ACC112 (cell line): Measurements from ENCODE around the gene INPP4A.
A peak's percentile ranks its signal among the peaks of the same experiment; 100 is the strongest.
"Not testable (repeated sequence)": the region's sequence is repeated elsewhere in the genome, so short reads cannot be mapped to it uniquely, and the experiment has no call there.

Source experiments
- H2AFZ ChIP-seq: fragments of 200-600 bp; sonication (generic); one replicate; pipeline ENCODE4 v1.6.0; 2017; ENCODE audit warnings: antibody characterized with exemption, low read length; ENCODE audit not compliant: unreplicated experiment
- H3K27ac ChIP-seq: fragments of 200-600 bp; sonication (generic); 2 replicates; pipeline ENCODE4 v1.5.1; 2014; ENCODE audit warnings: low read depth, mild to moderate bottlenecking, antibody characterized with exemption, low read length, moderate library complexity
- H3K27me3 ChIP-seq: fragments of 200-600 bp; sonication (generic); 2 replicates; pipeline ENCODE4 v1.6.1; 2014; ENCODE audit warnings: mild to moderate bottlenecking, antibody characterized with exemption, low read length, moderate library complexity, mixed read lengths; ENCODE audit not compliant: insufficient read depth
- H3K36me3 ChIP-seq: fragments of 200-600 bp; sonication (generic); 2 replicates; pipeline ENCODE4 v1.6.1; 2016; ENCODE audit warnings: mild to moderate bottlenecking, antibody characterized with exemption, low read length, moderate library complexity, mixed read lengths; ENCODE audit not compliant: insufficient read depth
- H3K4me1 ChIP-seq: fragments of 200-600 bp; sonication (generic); one replicate; pipeline ENCODE4 v1.6.1; 2016; ENCODE audit warnings: low read length, mixed read lengths; ENCODE audit not compliant: insufficient read depth, unreplicated experiment, control insufficient read depth
- H3K4me3 ChIP-seq: fragments of 200-600 bp; sonication (generic); 2 replicates; pipeline ENCODE4 v1.5.1; 2014; ENCODE audit warnings: mild to moderate bottlenecking, low read depth, low read length
- H3K79me2 ChIP-seq: fragments of 200-600 bp; sonication (generic); one replicate; pipeline ENCODE4 v1.6.0; 2016; ENCODE audit warnings: low read length; ENCODE audit not compliant: control insufficient read depth, unreplicated experiment, insufficient read depth

Gene INPP4A

GRCh38 chr2:98585386-98585785 is 140.7 kb downstream of the INPP4A start:
- no peaks in the 10 kb centered on the region for H3K36me3 ChIP-seq
- no peaks in the 10 kb centered on the region for H3K4me1 ChIP-seq
- no peak overlapping the region for H3K4me3 ChIP-seq
- no peak overlapping the region for H2AFZ ChIP-seq
- no peak overlapping the region for H3K27ac ChIP-seq
- no peaks in the 10 kb centered on the region for H3K79me2 ChIP-seq
- H3K27me3 ChIP-seq: no peaks in the 10 kb centered on the region

GRCh38 chr2:98586551-98587140 is 142.0 kb downstream of the INPP4A start:
- H3K4me3 ChIP-seq: no peak overlapping the region
- no peaks in the 10 kb centered on the region for H3K79me2 ChIP-seq
- no peaks in the 10 kb centered on the region for H3K36me3 ChIP-seq
- H3K27ac ChIP-seq: no peak overlapping the region
- no peak overlapping the region for H2AFZ ChIP-seq
- H3K4me1 ChIP-seq: no peaks in the 10 kb centered on the region
- no peaks in the 10 kb centered on the region for H3K27me3 ChIP-seq

- peaks cover 3% of the 10 kb centered on the region; the same call in 1 of the 2 replicates for H3K36me3 ChIP-seq
- H3K27ac ChIP-seq: no peak overlapping the region
- H3K27me3 ChIP-seq: no peaks in the 10 kb centered on the region
- H3K79me2 ChIP-seq: no peaks in the 10 kb centered on the region
- H3K4me1 ChIP-seq: no peaks in the 10 kb centered on the region
- H3K4me3 ChIP-seq: no peak overlapping the region
- H2AFZ ChIP-seq: no peak overlapping the region
Observed at GRCh38 chr2:98588880-98589431, 144.3 kb downstream of the INPP4A start.

GRCh38 chr2:98589489-98589888 is 144.8 kb downstream of the INPP4A start:
- Histone ChIP-seq H3K27ac (no peak overlapping the region), H3K27me3 (no peaks in the 10 kb centered on the region), H3K36me3 (peaks cover 6% of the 10 kb centered on the region; the same call in 1 of the 2 replicates)

GRCh38 chr2:98592565-98592964 is 147.9 kb downstream of the INPP4A start:
- Histone ChIP-seq H3K4me1 (no peaks in the 10 kb centered on the region), H2AFZ (no peak overlapping the region), H3K27me3 (no peaks in the 10 kb centered on the region), H3K36me3 (peaks cover 15% of the 10 kb centered on the region; the same call in 1 of the 2 replicates), H3K27ac (no peak overlapping the region), H3K4me3 (no peak overlapping the region), H3K79me2 (peaks cover 2% of the 10 kb centered on the region)

More at GRCh38 chr2:98589489-98589888, 144.8 kb downstream of the INPP4A start:
- H2AFZ ChIP-seq: no peak overlapping the region
- no peaks in the 10 kb centered on the region for H3K79me2 ChIP-seq
- no peak overlapping the region for H3K4me3 ChIP-seq
- H3K4me1 ChIP-seq: no peaks in the 10 kb centered on the region

- not testable (repeated sequence) for H2AFZ ChIP-seq, H3K4me3 ChIP-seq, H3K27me3 ChIP-seq, H3K27ac ChIP-seq, H3K79me2 ChIP-seq
- peaks cover 15% of the 10 kb centered on the region for H3K4me1 ChIP-seq
- peaks cover 21% of the 10 kb centered on the region; the same call in 1 of the 2 replicates for H3K36me3 ChIP-seq
Observed at GRCh38 chr2:98594665-98595064, 150.0 kb downstream of the INPP4A start.

- no peak overlapping the region for H3K4me3 ChIP-seq
- peaks cover 2% of the 10 kb centered on the region for H3K79me2 ChIP-seq
- H3K36me3 ChIP-seq: peaks cover 25% of the 10 kb centered on the region
- peak overlapping the region; percentile 78 for H3K27ac ChIP-seq
- H3K4me1 ChIP-seq: peaks cover 18% of the 10 kb centered on the region
- no peak overlapping the region for H2AFZ ChIP-seq
- no peaks in the 10 kb centered on the region for H3K27me3 ChIP-seq
Observed at GRCh38 chr2:98598781-98599428, 154.2 kb downstream of the INPP4A start.

- H3K79me2 ChIP-seq: peaks cover 18% of the 10 kb centered on the region
- H3K27me3 ChIP-seq: no peaks in the 10 kb centered on the region
- no peak overlapping the region for H2AFZ ChIP-seq
- no peak overlapping the region for H3K4me3 ChIP-seq
- H3K27ac ChIP-seq: no peak overlapping the region
- peaks cover 19% of the 10 kb centered on the region for H3K4me1 ChIP-seq
- peaks cover 15% of the 10 kb centered on the region for H3K36me3 ChIP-seq
Observed at GRCh38 chr2:98601532-98602132, 157.0 kb downstream of the INPP4A start.

- Histone ChIP-seq H3K36me3 (peaks cover 6% of the 10 kb centered on the region), H3K79me2 (peaks cover 41% of the 10 kb centered on the region), H3K27me3 (no peaks in the 10 kb centered on the region), H3K4me3 (no peak overlapping the region), H2AFZ (no peak overlapping the region), H3K27ac (no peak overlapping the region), H3K4me1 (peaks cover 16% of the 10 kb centered on the region)
Observed at GRCh38 chr2:98604547-98604946, 159.9 kb downstream of the INPP4A start.

GRCh38 chr2:98605076-98605475 is 160.4 kb downstream of the INPP4A start:
- Histone ChIP-seq H3K4me3 (no peak overlapping the region), H2AFZ (no peak overlapping the region), H3K79me2 (peaks cover 46% of the 10 kb centered on the region), H3K36me3 (peaks cover 7% of the 10 kb centered on the region), H3K4me1 (peaks cover 17% of the 10 kb centered on the region), H3K27ac (no peak overlapping the region), H3K27me3 (no peaks in the 10 kb centered on the region)
